ENCODE measurements around the gene TRIO. TPM values are rescaled to one million over a fixed set of nuclear protein-coding genes. Genes with fewer than 3 reads are reported as not detected.

Gene TRIO
- total RNA-seq, 1 donor from 2014 or later, result 170 TPM

- DNase-seq (ENCODE audit: low read depth), result no peak
- H3K4me3 ChIP-seq (ENCODE audit: low read depth, low read length), result no peak overlapping the region
- no peak for TF ChIP-seq CTCF (conservative IDR thresholded peaks at IDR 0.05; ENCODE audit: low read depth, low read length)
Observed at GRCh38 chr5:14261235-14261634, 118.1 kb downstream of the TRIO start.

- H3K4me3 ChIP-seq (ENCODE audit: low read depth, low read length), result no peak overlapping the region
- DNase-seq (ENCODE audit: low read depth), result no peak
- TF ChIP-seq CTCF (conservative IDR thresholded peaks at IDR 0.05; ENCODE audit: low read depth, low read length), result no peak
Observed at GRCh38 chr5:14261856-14262611, 118.9 kb downstream of the TRIO start.

GRCh38 chr5:14263113-14263512, 120.0 kb downstream of the TRIO start:
- TF ChIP-seq CTCF (conservative IDR thresholded peaks at IDR 0.05; ENCODE audit: low read depth, low read length), result no peak
- no peak for DNase-seq (ENCODE audit: low read depth)
- H3K4me3 ChIP-seq (ENCODE audit: low read depth, low read length), result no peak overlapping the region

GRCh38 chr5:14263699-14264098, 120.6 kb downstream of the TRIO start:
- no peak for TF ChIP-seq CTCF (conservative IDR thresholded peaks at IDR 0.05; ENCODE audit: low read depth, low read length)
- H3K4me3 ChIP-seq (ENCODE audit: low read depth, low read length), result no peak overlapping the region
- no peak for DNase-seq (ENCODE audit: low read depth)

- TF ChIP-seq CTCF (conservative IDR thresholded peaks at IDR 0.05; ENCODE audit: low read depth, low read length), result no peak
- peak overlapping the region; percentile 28 for H3K4me3 ChIP-seq (ENCODE audit: low read depth, low read length)
- DNase-seq (ENCODE audit: low read depth), result no peak
Observed at GRCh38 chr5:14264605-14265316, 121.6 kb downstream of the TRIO start.

- TF ChIP-seq CTCF (conservative IDR thresholded peaks at IDR 0.05; ENCODE audit: low read depth, low read length), result no peak
- H3K4me3 ChIP-seq (ENCODE audit: low read depth, low read length), result no peak overlapping the region
- peak; percentile 84 for DNase-seq (ENCODE audit: low read depth)
Observed at GRCh38 chr5:14265570-14265969, 122.4 kb downstream of the TRIO start.
